Measurements from ENCODE around the gene ABCC5.

The ABCC5 gene

DNA sequence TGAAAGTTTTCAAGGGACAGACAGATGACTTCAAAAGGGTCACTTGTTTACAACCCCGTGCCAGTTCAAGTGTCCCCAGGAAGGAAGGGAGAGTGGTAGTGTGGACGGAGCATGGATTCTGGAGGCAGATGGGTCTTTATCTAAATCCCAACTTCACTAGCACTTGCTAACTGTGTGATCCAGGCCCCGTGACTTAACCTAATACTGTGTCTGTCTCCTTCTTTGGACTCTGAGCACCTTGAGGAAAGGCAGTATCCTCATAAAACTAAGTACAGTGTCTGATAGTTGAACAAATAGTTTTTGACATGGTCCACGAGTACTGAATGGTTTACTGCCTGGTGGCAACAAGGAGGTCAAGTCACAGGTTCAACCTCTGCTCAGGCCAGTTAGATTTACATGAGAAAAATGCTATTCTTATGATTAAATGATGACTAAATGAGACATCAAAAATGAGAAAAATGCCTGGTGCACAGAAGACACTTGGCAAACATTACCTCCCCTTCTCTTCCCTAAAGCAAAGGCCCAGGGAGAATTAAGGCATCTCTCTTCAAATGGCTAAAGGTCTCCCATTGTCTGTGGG is 48.9 kb downstream of the ABCC5 start:
- DNase-seq = no peak

DNA sequence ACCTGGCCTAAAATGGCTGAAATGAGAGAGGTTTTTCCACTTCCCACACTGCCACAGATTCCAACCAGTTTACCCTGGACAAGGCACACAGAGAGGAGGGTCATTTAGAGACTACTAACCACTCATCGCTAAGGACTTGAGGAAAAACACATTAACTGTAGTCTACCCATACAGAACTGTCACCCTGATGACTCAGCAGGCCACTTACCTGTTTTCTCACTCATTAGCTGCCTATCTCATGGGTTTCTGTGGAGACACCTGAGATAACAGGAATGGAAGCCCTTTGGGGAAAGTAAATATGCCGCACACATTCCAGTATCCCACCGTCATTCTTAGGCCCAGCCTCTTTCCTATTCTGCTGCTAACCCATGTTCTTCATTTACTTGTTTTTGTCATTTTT is 50.0 kb downstream of the ABCC5 start:
- no peak for DNase-seq

DNA sequence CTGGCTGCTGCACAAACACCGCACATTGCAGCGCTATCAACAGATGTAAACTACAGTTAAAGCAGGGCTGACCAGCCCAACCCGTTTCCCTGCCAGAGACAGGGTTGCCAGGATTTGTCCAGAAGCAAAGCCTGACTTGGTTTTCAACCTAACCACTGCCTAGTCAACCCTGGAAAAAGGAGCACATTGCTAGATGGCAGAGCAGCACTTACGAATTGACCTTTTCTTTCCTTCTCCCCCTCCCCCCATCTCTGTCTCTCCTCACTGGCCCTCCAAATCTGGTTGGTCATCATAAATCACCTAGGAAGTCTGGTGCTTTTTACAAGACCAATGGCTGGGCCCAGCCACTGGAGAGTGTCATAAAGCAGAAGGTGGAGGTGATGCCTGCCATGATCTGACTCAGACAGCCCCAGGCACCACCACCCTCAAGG is 51.3 kb downstream of the ABCC5 start:
- DNase-seq = no peak

DNA sequence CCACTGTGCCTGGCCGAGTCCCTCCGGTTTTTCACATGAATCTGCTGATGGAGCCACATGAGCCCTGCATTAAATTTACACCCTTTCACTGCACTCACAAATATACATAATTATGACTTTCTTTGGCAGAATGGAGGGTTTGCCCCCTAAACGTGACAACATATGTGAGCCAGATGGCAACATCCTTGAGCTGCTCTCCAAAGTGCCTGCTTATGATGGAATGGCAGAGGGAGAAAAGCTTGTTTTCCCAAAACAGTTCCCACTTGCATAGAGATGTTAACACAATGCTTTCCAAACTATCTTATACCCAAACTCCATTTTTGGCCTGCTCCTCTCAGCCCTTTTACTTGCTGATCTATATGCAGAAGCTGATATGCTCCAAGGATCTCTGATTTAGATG is 54.9 kb downstream of the ABCC5 start:
- no peak for DNase-seq

DNA sequence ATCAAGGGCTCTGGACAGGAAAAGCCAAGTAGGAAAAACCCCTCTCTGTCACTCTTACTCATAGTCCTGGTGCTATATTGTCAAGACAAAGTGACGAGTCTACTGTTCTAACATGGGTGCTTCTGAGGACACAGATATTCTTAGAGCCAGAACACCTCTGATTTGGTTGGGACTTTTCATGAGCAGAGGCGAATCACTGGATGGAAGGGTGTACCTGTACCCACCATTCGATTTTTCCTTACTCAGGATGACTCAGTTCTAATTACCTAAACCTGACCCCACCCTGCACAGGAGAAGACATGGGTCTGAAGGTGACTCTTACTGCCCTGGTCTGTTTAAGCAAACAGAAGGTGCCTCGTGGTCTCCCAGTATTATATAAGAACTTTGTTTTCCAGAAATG is 58.5 kb downstream of the ABCC5 start:
- DNase-seq = no peak

DNA sequence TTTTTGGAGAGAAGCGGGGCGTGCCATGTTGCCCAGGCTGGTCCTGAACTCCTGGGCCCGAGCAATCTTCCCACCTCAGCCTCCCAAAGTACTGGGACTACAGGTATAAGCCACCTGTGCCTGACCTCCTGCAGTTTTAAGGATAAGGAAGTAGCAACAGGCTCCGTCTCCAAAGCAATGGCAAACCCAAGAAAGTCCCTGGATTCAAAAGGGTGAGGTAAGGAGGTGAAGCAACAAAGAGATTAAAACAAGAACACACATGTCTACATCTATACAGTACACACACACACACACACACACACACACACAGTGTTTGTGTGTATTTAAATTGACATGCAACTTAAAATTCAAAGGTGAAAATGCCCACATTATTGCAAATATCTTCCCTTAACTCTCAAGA is 58.9 kb downstream of the ABCC5 start:
- DNase-seq = no peak

DNA sequence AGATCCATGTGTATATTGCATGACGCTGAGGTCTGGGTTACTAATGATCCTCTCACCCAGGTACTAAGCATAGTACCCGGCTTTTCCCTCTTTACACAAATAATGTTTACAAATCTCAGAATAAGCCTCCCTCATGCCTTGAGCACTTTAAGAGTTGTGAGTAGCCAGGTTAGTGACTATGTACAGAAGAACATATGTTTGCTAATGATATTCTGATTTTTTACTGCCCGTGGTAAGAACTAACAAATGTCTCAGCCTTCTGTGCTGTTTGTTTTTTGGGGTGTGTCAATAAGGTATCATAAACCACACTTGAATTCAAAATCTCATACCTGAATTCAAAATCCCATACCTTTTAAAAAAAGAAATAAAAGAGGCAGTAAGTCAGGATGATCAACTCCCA is 59.5 kb downstream of the ABCC5 start:
- no peak for DNase-seq

DNA sequence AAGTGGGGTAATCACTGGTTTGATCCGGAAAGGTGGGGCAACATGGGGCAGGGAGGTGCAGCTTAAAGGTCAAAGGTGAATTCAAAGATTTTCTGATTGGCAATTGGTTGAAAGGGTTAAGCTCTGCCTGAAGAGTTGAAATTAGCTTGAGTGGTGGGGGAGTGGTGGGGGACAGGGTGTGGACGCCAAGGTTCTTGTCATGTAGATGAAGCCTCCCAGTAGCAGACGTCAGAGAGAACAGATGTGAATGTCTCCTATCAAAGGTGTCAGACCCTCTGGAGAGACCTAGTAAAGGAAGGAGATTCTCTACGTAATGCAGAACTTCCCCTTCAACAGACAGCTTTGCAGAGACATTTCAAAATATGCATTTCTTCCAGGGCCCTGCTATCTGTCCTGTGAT is 62.8 kb downstream of the ABCC5 start:
- no peak for DNase-seq

DNA sequence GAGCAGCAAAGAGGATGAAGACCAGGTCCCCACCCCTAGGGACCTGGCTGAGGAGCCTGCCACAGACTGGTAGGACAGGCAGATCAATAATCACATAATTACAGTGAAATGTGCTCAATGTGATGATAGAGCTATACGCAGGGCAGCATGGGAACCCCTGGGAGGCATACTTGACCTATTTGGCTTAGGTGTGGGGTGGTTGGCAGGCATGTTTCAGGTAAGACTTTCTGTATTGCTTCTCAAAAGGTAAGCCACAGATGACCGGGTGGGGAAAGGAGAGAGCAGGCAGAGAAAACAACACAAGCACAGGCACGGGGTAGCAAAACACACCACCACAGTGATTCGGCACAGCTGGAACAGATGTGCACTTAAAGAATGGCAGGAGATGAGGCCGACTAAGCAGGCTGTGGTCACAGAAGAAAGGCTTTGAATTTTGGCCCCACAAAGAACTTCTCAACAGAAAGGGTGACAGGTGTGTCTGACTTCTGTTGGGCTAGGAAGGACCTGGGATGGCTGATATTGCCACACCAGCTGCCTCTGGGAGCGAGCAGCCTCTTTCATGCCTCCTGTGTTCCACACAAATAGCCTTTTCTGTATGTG is 64.1 kb downstream of the ABCC5 start:
- no peak for DNase-seq

DNA sequence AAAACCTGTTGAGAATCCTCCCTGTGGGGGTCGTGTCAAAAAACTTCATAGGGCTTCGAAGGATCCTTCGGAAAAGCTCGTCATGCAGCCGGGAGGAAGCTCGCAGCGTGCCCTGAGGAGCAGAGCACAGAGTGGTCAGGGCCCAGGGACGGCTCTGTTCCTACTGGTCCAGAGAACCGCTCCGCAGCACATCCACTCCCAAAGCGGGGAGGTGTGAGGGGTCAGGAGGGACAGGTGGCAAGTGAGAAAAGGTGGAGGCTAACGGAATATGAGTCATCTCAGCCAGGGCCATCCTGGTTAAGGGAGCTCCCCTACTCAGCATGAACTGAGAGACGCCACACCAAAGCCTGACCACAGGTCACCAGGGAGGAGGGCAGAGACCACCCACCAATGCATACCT is 66.2 kb downstream of the ABCC5 start:
- DNase-seq = no peak

DNA sequence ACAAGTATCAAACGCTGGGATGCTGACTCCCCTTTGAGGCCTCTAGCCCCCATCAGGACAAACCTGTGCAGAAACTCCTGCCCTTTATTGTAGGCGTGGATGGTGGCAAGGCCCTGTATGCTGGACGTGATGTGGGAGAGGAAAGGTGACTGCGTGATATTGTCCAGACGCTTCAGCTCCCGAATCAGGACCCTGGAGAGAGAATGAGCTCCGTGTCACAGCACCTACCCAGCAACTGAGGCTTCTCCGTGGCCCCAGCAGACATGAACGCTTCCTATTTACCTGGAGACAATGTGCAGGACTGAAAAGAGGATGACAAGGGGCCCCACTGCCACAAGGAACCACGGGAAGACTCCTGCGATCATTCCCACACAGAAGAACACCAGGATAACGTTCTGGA is 68.0 kb downstream of the ABCC5 start:
- no peak for DNase-seq

DNA sequence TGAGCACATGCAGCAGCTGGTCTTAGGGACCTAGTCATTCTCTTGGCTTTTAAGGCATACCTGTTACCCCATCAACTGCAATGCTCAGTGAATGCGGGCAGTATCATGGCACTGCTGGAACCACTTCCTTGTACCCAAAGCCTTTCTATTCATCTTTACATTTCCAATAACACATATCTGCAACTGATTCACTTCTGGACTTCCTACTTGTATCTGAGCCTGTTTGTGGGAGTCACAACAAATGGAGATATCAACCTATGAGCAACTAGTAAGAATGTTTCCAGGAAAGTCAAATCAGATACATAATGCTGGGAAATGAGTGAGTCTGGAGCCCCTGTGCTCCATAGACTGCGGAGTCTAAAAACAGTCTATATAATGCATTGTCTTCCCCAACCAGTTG is 71.6 kb downstream of the ABCC5 start:
- no peak for DNase-seq

DNA sequence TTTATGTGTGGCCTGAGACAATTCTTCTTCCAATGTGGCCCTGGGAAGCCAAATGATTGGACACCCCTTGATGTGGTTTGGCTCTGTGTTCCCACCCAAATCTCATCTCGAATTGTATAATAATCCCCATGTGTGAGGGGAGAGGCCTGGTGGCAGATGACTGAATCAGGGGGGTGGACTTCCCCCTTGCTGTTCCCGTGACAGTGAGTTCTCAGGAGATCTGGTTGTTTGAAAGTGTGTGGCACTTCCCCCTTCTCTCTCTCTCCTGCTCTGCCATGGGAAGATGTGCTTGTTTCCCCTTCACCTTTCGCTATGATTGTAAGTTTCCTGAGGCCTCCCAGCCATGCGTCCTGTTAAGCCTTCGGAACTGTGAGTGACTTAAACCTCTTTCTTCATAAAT is 72.9 kb downstream of the ABCC5 start:
- DNase-seq = no peak

DNA sequence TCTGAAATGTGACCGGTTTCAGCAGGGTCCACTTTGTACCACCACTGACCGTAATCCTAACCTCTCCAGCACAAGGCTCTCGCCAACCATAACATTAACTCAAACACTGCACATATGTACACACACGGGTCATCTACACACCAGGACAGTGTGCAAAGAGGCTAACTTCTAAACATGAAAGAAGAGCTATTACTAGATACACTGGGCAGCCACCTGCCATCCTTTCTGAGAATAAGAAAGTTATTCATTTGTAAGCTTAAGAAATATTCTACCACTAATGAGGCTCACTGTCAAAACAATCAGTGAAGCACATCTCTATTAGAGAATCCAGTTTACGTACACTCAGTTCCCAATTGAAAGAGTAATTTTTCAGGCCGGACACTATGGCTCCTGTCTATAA is 73.9 kb downstream of the ABCC5 start:
- DNase-seq = no peak

DNA sequence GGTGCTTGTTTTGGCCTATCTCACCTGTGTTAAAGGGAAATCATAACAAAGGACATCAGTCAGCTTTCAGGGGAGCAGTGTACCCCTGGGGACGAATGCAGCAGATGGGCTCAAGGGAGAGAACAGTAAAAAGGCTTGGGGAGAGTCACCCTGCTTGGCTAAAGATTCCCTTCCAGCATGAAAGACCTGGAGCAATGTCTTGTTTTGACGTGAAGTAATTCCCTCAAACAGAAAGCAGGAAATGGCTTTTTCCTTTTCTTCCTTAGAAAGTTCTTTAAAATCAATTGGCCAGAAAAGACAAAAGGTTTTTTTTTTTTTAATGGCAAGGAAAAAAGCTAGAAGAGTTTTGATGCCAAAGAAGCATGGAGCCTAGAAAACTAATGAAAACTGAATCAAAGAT is 76.5 kb downstream of the ABCC5 start:
- no peak for DNase-seq

DNA sequence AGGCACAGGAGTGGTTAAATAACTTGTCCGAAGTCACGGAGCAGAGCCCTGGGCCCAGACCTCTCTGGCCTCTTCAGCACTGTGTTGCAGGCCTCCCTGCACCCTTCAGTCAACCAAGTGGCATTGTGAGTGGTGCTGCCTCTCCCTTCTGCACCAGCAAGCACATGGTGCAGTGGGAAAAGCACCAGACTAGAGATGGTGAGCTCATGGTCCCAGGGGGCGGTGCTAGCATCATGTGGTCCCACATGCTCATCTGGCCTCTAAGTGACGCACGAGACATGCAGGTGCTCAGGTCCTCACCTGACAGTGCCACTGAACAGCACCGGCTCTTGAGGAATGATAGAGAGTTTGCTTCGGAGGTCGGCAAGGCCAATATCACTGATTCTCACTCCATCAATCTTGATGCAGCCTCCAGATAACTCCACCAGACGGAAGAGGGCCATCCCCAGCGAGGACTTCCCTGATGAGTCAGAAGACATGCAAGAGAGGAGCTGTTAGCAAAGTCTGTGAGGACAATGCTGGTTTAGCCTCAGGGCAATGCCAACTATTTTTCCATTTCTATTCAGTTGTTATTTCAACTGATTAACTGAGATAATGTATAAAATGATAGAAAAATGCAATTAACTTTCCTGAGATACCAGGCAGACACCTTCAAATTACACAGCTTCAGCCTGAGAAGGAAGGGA is 79.9 kb downstream of the ABCC5 start:
- no peak for DNase-seq

DNA sequence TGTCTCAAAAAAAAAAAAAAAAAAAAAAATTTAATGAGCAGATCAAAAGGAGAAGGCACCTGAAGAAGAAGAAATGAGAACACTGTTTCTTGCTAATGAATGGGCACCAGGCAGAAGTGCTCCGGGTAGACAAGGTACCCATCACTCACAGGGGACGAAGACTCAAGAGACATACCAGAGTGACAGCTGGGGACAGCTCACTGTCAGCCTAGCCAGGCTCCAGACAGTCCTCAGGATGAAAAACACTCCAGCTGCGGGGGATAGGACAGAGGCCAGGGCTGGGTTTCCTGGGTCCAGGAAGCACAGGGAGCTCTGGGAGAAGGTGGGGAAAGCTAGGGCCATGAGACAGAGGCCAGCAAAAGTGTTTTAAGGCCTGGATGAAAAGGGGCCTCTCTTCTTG is 84.5 kb downstream of the ABCC5 start:
- DNase-seq = no peak

DNA sequence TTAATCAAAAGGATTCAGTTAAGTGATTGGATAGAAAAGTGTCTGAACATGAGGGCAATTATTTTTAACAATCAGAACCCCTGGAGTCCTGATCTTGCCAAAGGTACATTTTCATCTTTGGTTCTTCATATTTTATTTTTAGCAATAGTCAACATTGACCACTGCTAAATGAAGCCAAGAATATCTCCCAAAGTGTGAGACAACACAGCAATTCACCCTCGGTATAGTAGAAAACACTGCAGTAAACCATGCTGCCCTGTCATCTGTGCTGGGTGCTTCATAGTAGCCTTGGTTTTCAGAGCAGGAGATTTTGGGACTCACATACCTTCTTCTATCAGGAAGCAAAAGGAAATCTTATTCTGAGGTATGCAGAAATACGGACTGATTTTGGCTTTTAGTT is 85.8 kb downstream of the ABCC5 start:
- DNase-seq = no peak

DNA sequence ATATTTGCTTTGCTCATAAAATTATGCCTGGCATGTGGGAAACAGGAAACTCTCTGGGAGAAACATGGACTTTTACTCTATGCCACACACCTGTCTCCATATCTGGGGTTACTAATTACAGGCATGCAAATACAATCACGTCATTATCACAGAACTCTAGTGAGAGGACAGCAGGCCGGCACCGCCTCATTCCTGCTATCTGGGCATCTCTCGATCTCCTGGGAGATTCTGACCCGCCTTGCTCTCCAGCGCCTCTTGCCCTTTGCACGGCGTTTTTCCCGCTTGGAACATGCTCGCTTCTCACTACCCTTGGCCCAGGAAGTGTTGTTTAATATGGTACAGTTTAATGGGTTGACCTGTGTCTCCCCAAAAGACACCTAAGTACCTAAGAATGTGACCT is 87.6 kb downstream of the ABCC5 start:
- no peak for DNase-seq

DNA sequence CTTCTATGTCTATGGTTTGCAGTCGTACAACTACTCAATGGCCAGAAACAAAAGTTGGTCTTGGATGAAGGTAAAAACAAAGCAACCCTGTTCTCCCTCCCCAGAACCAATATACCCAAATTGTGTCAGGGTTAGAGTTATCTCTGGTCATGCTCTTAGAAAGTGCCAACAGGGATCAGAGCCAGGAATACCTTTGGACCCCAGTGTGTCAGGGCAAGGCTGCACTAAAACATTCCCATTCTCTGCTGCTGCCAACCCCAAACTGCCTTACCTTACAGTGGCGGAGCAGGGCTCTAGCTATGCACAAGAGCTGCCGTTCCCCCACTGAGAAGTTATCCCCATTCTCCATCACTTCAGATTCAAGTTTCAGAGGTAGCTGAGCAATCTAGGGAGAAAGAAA is 90.6 kb downstream of the ABCC5 start:
- no peak for DNase-seq

DNA sequence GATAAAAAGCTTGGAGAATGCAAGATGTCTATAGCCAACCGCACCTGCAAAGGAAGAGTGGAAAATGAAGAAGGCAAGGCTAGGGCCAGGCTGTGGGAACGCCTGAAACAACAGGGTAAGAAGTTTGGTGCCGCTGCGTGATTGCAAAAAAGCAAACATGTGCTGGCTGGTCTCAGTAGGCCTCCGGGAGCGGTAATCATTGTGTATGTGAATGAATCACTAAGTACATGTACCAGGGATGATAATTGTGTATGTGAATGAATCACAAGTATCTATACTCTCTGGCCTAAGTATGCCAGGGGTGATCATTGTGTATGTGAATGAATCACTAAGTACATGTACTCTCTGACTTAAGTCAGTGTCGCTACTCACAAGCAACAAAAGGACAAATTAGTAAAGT is 92.7 kb downstream of the ABCC5 start:
- no peak for DNase-seq

DNA sequence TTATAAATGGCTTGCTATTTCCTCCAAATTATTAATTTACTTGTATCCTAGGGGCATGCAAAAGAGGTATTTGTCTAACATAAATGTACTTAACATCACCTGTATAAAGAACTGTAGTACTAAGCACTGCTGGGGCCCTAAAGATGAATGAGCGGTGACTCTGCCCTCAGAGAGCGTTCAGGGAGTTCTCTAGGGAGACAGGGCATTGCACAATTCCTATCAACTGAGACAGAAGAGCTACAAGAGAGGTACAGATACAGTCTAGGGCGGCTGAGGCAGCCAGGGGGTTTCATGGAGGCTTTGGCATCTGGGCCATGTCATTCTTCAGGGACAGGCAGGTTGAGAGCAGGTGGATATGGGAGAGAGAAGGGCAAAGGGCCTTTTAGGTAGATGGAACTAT is 93.1 kb downstream of the ABCC5 start:
- no peak for DNase-seq

DNA sequence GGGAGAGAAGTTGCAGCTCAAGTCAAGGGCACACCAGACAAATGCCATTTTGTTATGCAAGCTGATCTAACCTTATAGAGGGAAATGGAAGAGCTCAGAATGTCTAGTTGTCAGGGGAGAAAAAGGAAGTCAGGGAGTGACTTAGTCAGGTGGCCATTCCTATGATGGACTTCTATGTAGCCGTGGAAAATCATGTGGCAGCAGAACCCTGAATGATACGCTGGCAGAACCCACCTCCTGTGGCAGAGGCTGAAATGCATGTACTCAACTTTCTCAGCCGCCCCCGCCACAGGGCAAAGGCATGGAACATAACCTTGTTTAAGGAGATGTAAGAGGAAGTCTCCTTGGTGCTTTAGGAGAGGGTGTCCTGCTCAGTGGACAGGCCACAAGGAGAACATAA is 95.3 kb downstream of the ABCC5 start:
- no peak for DNase-seq

DNA sequence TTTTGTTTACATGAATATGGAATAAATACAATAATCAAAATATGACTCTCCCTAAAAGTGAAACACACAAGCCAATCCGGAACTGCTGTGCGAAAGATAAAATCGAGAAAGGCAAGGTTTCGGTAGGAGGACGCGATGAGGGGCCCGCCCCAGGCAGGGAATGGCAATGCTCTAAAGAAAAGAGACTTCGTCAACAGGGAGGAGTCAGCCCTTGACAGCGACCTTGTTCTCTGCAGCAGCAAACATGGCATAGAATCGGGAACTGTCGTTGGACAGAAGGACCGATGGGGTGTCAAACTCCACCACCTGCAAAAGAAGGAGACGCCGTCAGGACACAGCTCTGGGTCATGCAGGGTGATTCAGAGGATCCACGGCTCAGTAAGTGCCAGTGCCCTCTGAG is 96.6 kb downstream of the ABCC5 start:
- DNase-seq = no peak

DNA sequence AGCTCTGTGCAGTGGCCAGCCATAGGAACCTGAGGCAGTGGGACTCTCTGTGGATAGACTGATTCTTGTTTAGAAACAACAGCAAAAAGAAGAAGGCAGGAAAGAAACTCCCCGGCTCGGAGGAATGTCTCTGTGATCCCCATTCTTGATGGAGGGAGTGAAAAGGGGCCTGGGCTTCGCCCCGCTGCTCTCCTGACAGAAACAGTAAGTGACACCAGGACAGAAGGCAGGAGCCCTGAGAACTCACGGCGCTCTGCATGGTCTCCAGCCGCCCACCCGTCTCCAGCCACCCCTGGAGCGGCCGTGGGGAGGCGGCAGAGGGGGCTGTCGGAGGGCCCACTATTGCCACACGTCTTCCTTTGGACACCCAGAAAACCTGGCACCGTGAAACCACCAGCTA is 97.3 kb downstream of the ABCC5 start:
- DNase-seq = no peak

Measured in CD4-positive, alpha-beta T cell treated with Interleukin-4 for 1 hour (primary cell).